ENCODE measurements around the gene TNF. TPM values are rescaled to one million over a fixed set of nuclear protein-coding genes. Genes with fewer than 3 reads are reported as not detected.

Gene TNF
- total RNA-seq, 1 donor from 2014 or later: not detected

DNA sequence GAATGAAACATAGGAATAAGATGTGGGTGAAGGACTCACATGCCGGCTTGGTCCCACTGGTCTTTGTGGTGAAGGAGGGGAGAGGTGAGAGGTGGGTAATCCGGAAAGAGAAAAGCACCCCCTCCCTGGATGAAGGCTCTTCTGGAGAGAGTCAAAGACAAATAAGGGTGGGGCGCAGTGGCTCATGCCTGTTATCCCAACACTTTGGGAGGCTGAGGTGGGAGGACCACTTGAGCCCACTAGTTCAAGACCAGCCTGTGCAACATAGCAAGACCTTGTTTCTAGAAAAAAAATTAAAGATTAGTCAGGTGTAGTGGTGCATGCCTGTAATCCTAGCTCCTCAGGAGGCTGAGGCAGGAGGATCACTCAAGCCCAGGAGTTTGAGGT lies 3.7 kb downstream of the TNF start:
- no peak overlapping the region for H3K27ac Mint-ChIP-seq (ENCODE audit: unreplicated experiment)
- no peaks in the 10 kb centered on the region for H3K9me3 Mint-ChIP-seq (ENCODE audit: unreplicated experiment)
- TF ChIP-seq, protein P1, sequence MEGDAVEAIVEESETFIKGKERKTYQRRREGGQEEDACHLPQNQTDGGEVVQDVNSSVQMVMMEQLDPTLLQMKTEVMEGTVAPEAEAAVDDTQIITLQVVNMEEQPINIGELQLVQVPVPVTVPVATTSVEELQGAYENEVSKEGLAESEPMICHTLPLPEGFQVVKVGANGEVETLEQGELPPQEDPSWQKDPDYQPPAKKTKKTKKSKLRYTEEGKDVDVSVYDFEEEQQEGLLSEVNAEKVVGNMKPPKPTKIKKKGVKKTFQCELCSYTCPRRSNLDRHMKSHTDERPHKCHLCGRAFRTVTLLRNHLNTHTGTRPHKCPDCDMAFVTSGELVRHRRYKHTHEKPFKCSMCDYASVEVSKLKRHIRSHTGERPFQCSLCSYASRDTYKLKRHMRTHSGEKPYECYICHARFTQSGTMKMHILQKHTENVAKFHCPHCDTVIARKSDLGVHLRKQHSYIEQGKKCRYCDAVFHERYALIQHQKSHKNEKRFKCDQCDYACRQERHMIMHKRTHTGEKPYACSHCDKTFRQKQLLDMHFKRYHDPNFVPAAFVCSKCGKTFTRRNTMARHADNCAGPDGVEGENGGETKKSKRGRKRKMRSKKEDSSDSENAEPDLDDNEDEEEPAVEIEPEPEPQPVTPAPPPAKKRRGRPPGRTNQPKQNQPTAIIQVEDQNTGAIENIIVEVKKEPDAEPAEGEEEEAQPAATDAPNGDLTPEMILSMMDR (IDR thresholded peaks at IDR 0.05; ENCODE audit: unreplicated experiment): no peak
- H3K4me3 Mint-ChIP-seq (ENCODE audit: unreplicated experiment): no peak overlapping the region
- H3K4me1 Mint-ChIP-seq (ENCODE audit: unreplicated experiment): peaks cover 15% of the 10 kb centered on the region
- no peak for DNase-seq (ENCODE audit: low spot score)
- peaks cover 11% of the 10 kb centered on the region for H3K27me3 Mint-ChIP-seq (ENCODE audit: unreplicated experiment)
- H3K36me3 Mint-ChIP-seq (ENCODE audit: low read depth, unreplicated experiment): no peaks in the 10 kb centered on the region

DNA sequence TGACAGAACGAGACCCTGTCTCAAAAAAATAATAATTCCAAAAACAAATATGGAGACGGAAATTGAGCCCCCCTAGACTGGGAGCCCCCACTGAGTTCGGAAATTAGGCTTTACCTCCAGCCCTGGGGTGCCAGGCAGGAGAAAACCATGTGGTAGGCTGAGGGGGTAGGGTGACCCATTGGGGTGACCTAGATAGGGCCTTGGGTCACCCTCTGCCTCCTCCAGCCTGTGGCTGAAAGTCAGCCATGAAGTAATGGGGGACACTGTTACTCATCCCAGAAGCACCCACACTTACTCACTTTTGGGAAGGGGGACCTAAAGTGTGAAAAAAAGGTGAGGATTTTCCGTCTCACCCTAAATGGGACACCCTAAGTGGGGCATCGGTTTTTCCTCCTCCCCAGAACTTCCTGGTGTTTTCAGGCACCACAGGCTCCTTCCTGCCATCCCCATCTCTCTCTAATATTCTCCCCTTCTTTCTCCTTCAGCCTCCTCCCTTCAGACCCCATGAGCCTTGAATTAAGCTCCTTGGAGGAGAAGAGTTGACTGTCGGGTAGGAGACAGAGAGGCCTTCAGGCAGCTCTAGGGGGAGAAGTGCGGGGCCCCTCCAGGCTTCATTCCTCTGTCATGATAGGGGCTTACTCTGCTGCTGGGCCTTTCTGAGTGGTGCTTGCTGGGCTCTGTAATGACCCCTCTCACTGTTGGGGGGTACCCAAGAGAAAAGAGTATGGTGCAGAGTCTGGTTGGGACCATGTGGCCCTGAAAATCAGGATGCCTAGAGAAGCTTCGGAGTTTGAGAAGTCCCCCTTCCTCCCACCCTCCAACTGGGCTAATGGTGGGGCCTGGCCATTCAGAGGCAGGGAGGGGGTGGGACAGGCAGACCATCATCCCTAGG lies 4.4 kb downstream of the TNF start:
- H3K36me3 Mint-ChIP-seq (ENCODE audit: low read depth, unreplicated experiment): no peaks in the 10 kb centered on the region
- H3K4me1 Mint-ChIP-seq (ENCODE audit: unreplicated experiment): peaks cover 12% of the 10 kb centered on the region
- TF ChIP-seq, protein P1 (IDR thresholded peaks at IDR 0.05; ENCODE audit: unreplicated experiment): no peak
- peak overlapping the region; percentile 79 for H3K4me3 Mint-ChIP-seq (ENCODE audit: unreplicated experiment)
- DNase-seq (ENCODE audit: low spot score): no peak
- H3K27ac Mint-ChIP-seq (ENCODE audit: unreplicated experiment): no peak overlapping the region
- H3K27me3 Mint-ChIP-seq (ENCODE audit: unreplicated experiment): peaks cover 11% of the 10 kb centered on the region
- H3K9me3 Mint-ChIP-seq (ENCODE audit: unreplicated experiment): no peaks in the 10 kb centered on the region

DNA sequence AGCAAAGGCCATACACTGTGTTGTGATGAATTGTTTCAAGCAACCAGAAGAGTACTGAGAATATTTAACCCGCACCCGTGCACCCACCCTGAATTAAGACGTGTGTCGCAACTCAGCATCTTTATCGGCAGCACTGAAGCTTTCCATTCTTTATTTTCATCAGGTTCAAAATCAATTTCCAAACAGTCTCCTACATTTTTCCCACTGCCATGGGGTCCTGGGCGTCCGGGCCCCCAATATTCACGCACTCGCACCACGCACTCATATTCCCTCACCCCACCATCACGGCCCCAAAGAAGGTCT lies 5.0 kb downstream of the TNF start:
- Mint-ChIP-seq H3K4me1 (ENCODE audit: unreplicated experiment) (peaks cover 9% of the 10 kb centered on the region), H3K27ac (ENCODE audit: unreplicated experiment) (no peak overlapping the region), H3K4me3 (ENCODE audit: unreplicated experiment) (peak overlapping the region; percentile 79), H3K9me3 (ENCODE audit: unreplicated experiment) (no peaks in the 10 kb centered on the region), H3K27me3 (ENCODE audit: unreplicated experiment) (peaks cover 11% of the 10 kb centered on the region), H3K36me3 (ENCODE audit: low read depth, unreplicated experiment) (no peaks in the 10 kb centered on the region)
- TF ChIP-seq, protein P1 (IDR thresholded peaks at IDR 0.05; ENCODE audit: unreplicated experiment): no peak
- no peak for DNase-seq (ENCODE audit: low spot score)

DNA sequence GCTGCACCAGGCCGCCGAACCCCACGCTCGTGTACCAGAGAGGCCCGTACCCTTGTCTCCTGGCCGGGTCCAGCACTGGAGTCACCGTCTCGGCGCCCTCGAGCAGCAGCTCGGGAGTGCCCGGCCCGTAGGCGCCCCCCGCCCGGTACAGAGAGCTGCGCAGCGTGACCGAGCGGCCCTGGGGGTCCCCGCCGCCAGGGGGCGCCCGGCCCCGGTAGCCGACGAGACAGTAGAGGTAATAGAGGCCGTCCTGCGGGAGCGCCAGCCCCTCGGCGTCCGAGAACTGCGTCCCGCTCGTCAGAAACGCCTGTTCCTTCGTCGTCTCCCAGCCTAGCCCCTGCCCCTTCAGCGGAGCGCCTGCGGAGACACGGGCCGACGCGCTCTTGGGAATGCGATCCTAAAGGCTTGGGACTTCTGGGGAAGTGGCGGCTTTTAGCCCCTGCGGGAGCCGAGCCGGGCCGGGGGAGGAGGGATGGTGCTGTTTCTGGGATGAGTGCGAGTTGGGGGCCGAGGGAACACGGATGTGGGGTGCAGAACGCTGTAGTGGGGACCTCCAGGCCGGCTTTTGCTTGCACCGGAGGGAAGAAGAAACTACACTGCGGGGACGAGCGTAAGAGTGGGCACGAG lies 5.6 kb downstream of the TNF start:
- peak; percentile 89 for DNase-seq (ENCODE audit: low spot score)
- Mint-ChIP-seq H3K9me3 (ENCODE audit: unreplicated experiment) (no peaks in the 10 kb centered on the region), H3K4me1 (ENCODE audit: unreplicated experiment) (peaks cover 15% of the 10 kb centered on the region), H3K4me3 (ENCODE audit: unreplicated experiment) (peak overlapping the region; percentile 96), H3K27ac (ENCODE audit: unreplicated experiment) (no peak overlapping the region), H3K27me3 (ENCODE audit: unreplicated experiment) (peaks cover 11% of the 10 kb centered on the region), H3K36me3 (ENCODE audit: low read depth, unreplicated experiment) (no peaks in the 10 kb centered on the region)
- TF ChIP-seq, protein P1 (IDR thresholded peaks at IDR 0.05; ENCODE audit: unreplicated experiment): peak; percentile 83
